Activated T-cell treated with anti-CD3 and anti-CD28 coated beads, Interleukin-2, amount 50 U/mL, for 72 hours (primary cell): ENCODE measurements around the gene LSAMP. TPM values are rescaled to one million over a fixed set of nuclear protein-coding genes. Genes with fewer than 3 reads are reported as not detected.

ENCODE experiments used
- ATAC-seq, 2 donors: fragments of 150-1000 bp; cut with Tn5 transposase; replicated peaks in 1 of 2; 2 replicates each; pipeline ENCODE4 v1.10.0; 2021; ENCODE audit warnings: moderate library complexity in 2 of 2, mild to moderate bottlenecking in 1 of 2
- DNase-seq, 2 donors: peaks; one replicate each; pipeline ENCODE4 v3.0.0; 2021 to 2022; ENCODE audit warnings: mixed read lengths in 1 of 2
- H3K27ac Mint-ChIP-seq: one replicate; pipeline ENCODE4 v1.8.0; 2022; ENCODE audit warnings: mild to moderate bottlenecking, moderate library complexity, mixed read lengths
- H3K27me3 Mint-ChIP-seq: one replicate; pipeline ENCODE4 v1.8.0; 2022; ENCODE audit warnings: low read depth, mixed read lengths
- H3K36me3 Mint-ChIP-seq, 2 donors: one replicate each; pipeline ENCODE4 v1.8.0; 2022; ENCODE audit warnings: mixed read lengths in 2 of 2, mild to moderate bottlenecking in 1 of 2; ENCODE audit not compliant: insufficient read depth in 2 of 2
- H3K4me1 Mint-ChIP-seq: one replicate; pipeline ENCODE4 v1.8.0; 2022; ENCODE audit warnings: low read depth, mixed read lengths
- H3K4me3 Mint-ChIP-seq, 2 donors: one replicate each; pipeline ENCODE4 v1.8.0; 2022; ENCODE audit warnings: mild to moderate bottlenecking in 2 of 2, mixed read lengths in 2 of 2, moderate library complexity in 2 of 2
- H3K9me3 Mint-ChIP-seq, 2 donors: one replicate each; pipeline ENCODE4 v1.8.0; 2022; ENCODE audit warnings: mixed read lengths in 2 of 2
- total RNA-seq, 2 donors: library from RNA; stranded (reverse); gene quantifications; one replicate each; pipeline ENCODE4 v1.2.3, GENCODE V29; 2022

The LSAMP gene
- total RNA-seq, 2 donors from 2014 or later: not detected

DNA sequence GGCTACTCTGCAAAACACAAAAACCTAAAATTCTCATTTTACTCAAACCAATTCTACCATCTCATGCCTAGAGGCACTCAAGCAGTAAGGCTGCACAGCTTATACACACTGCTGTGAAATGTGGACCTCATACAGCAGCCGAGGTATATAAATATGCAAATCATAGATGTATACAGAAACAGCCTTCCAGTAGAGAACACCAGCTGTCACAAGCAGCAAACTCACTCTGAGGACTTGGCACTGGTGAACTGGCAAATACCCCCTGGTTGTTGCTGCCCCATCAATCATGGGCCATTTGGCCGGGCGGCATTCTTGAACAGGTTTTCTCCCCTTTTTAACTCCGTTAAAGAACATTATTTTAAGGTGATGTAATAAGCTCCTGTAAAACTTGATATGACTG is 378.0 kb downstream of the LSAMP start:
- H3K4me3 Mint-ChIP-seq: no peak overlapping the region
- peaks cover 0 to 2% of the 10 kb centered on the region in 2 donors for H3K9me3 Mint-ChIP-seq
- no peaks in the 10 kb centered on the region for H3K4me1 Mint-ChIP-seq
- no peak overlapping the region for H3K27ac Mint-ChIP-seq
- no peak for ATAC-seq
- DNase-seq: no peak
- no peaks in the 10 kb centered on the region for H3K27me3 Mint-ChIP-seq
- no peaks in the 10 kb centered on the region for H3K36me3 Mint-ChIP-seq

DNA sequence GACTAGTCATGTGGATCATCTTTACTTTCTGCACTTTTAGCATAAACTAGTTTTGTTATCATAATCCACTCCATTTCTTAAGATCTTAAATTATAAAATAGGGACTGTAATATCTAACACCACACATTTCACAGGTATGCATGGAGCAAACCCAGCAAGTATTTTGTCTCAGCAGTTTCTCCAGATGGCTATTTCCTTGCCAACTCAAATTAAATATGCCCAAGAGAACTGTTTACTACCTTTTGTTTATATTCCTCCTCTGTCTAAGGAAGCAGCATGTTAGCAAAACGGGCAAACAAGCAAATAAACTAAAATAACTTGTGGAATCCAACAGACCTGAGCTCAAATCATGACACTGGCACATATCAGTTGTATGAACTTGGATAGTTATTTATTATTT is 379.8 kb downstream of the LSAMP start:
- Mint-ChIP-seq H3K9me3 (peaks cover 0 to 2% of the 10 kb centered on the region in 2 donors), H3K4me1 (no peaks in the 10 kb centered on the region), H3K27me3 (no peaks in the 10 kb centered on the region), H3K27ac (no peak overlapping the region), H3K4me3 (no peak overlapping the region), H3K36me3 (no peaks in the 10 kb centered on the region)
- ATAC-seq (no peak), DNase-seq (no peak)

DNA sequence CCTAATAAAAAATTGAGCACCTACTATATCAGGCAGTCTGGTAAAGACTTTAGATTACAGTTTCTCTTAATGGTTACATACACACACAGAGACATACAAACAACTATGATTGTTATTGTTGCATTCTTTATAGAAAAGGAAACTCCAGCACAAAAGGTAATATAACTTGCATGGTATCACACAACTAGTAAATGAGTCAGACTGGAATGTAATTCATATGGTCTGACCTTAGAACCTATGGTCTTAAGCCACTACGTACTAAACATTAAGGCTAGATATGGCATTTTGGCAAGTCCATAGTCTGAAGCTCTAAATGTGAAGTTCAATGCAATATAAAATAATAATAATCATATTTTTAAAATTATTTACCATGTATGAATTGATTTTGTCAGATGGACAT is 380.6 kb downstream of the LSAMP start:
- H3K4me3 Mint-ChIP-seq: no peak overlapping the region
- no peaks in the 10 kb centered on the region for H3K27me3 Mint-ChIP-seq
- no peak for ATAC-seq
- H3K4me1 Mint-ChIP-seq: no peaks in the 10 kb centered on the region
- DNase-seq: no peak
- peaks cover 0 to 2% of the 10 kb centered on the region in 2 donors for H3K36me3 Mint-ChIP-seq
- H3K27ac Mint-ChIP-seq: no peak overlapping the region
- H3K9me3 Mint-ChIP-seq: peaks cover 2 to 4% of the 10 kb centered on the region in 2 donors

DNA sequence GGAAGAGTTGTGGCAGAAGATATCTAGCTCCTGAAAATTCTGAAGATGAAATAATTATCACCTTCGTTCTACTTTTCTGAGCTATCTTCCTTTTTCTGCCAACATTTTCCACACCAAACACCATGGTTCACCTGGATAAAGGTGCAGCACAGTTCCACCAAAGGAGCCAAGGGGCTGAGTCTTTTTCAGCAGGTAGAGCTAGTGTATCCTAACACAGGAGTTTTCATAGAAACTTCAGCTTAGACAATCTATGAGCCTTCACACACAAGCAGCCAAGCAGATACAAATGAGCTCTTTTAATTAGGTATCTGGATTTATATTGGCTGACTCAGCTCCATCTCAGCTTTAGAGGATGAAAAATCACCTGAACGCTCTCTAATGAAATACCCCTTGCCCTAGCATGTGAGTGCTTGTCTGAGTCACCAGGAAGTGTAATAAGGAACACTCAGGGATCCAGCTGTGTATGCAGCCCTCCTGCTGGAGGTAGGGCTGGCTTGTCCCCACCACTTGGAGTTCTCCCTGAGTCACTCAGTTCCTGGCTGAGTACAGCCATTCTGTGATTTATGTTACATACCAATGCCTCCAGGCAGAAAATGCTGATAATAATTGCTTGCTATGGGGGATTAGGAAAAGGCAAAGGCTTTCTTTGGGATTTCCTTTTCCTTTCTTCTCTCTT is 385.7 kb downstream of the LSAMP start:
- no peak for ATAC-seq

DNA sequence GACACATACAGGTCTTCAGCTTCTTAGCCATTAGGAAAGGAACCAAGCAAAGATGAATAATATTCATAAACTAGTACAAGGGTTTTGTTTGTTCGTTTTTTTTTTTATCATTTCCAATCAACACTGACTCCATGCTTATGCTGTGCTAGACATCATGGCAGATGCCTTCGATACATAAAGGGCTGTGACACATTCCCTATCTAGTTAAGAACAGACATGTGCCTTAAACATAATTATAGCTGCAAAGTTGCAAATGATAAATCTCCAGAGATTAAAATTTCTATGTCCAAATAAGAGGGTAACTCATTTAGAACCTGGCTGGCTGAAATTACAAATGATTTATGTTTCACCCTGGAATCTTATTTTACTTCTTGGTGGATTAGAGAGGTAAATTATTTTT is 386.4 kb downstream of the LSAMP start:
- H3K27ac Mint-ChIP-seq: no peak overlapping the region
- no peak for ATAC-seq
- peaks cover 2% of the 10 kb centered on the region in 2 donors for H3K9me3 Mint-ChIP-seq
- peaks cover 0 to 2% of the 10 kb centered on the region in 2 donors for H3K36me3 Mint-ChIP-seq
- no peaks in the 10 kb centered on the region for H3K27me3 Mint-ChIP-seq
- H3K4me3 Mint-ChIP-seq: no peak overlapping the region
- DNase-seq: no peak
- no peaks in the 10 kb centered on the region for H3K4me1 Mint-ChIP-seq

More for the DNA sequence above, 385.7 kb downstream of the LSAMP start:
- DNase-seq: no peak
- H3K27me3 Mint-ChIP-seq: no peaks in the 10 kb centered on the region
- H3K4me3 Mint-ChIP-seq: no peak overlapping the region
- H3K9me3 Mint-ChIP-seq: peaks cover 2% of the 10 kb centered on the region in 2 donors
- no peak overlapping the region for H3K27ac Mint-ChIP-seq
- no peaks in the 10 kb centered on the region for H3K4me1 Mint-ChIP-seq
- H3K36me3 Mint-ChIP-seq: peaks cover 0 to 2% of the 10 kb centered on the region in 2 donors

DNA sequence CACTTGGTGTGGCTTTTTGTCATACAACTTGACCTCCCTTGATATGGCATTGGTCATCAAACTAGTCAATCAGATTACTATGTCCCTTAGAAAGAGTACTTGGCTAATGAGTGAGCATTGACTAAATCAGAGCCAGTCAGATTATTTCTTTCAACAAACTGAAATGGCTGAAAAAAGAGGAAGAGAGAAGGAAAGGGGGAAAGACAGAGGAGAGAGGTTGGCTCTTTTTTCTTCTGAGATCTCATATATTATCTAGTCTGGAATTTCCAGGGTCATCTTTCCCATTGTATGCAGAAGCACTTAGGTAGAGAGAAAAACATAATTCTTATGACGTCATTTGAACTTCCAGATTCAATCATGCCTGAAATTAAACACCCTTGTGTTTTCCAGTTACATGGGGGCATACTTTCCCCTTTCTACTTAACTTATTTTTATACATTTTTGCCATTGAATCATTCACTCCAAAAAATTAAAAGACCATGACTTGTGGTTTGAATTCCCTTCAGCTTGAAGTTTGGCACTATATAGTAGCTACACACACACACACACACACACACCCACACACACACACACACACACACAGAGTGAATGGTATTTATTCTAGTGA is 387.8 kb downstream of the LSAMP start:
- Mint-ChIP-seq H3K27me3 (no peaks in the 10 kb centered on the region), H3K36me3 (peaks cover 0 to 2% of the 10 kb centered on the region in 2 donors), H3K9me3 (peaks cover 2% of the 10 kb centered on the region in 2 donors), H3K4me1 (no peaks in the 10 kb centered on the region), H3K27ac (no peak overlapping the region), H3K4me3 (no peak overlapping the region)
- no peak for ATAC-seq
- no peak for DNase-seq

DNA sequence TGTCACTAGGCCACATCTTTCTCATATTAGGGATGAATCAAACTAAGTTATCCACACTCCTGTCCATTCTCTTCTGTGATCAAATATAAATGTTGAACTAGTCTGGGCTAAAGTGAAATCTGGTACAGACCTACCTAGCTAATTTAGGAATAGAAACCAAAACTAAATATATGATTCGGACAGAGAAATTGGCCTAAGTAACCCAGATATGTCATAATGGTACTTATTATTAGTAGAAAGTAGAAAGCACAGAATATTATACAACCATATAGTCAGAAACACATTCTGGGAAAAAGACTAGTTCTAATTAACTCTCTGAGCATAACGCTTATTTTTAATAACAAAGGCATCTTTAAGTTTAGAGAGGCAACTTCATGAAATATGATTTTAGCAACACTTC is 389.0 kb downstream of the LSAMP start:
- Mint-ChIP-seq H3K27me3 (no peaks in the 10 kb centered on the region), H3K27ac (no peak overlapping the region), H3K4me3 (no peak overlapping the region), H3K36me3 (peaks cover 0 to 2% of the 10 kb centered on the region in 2 donors), H3K9me3 (peaks cover 2 to 5% of the 10 kb centered on the region in 2 donors), H3K4me1 (no peaks in the 10 kb centered on the region)
- no peak for DNase-seq
- ATAC-seq: no peak

DNA sequence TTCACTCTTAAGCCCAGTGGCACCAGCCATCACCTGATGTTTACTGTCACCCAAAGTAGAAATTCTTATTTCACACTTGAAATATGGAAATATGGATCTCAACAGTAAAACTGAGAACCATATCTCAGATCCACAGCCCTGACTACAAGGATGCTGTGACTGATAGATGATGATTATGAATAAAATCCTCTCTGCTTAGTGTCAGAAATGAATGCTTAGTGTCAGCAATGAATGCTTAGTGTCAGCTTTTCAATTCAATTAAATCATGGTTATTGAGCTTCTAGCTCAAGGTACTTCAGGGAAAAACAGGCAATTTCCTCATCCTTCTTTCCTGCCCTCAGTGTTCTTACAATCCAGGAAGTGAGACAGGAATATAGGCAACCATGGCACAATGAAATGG is 392.3 kb downstream of the LSAMP start:
- H3K9me3 Mint-ChIP-seq: peaks cover 0 to 4% of the 10 kb centered on the region in 2 donors
- H3K36me3 Mint-ChIP-seq: no peaks in the 10 kb centered on the region

DNA sequence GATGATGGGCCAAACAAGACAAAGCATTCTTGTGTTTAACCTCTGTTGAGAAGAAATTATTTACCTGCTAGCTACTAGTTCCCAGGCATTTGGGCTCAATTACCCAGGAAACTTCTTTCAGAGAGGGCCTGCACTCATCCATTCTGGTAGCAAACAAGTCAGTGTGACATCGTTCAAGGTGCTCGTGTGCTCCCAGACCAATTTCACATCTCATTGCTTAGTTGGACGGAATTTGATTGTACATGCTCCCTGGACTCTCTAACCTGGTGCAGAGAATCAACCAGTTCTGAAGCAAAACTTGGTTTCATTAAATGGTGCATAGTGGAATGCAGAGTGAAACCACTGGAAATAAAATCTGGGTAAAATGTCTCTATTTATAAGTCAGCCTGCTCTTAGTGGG is 392.7 kb downstream of the LSAMP start:
- no peaks in the 10 kb centered on the region for H3K27me3 Mint-ChIP-seq
- no peaks in the 10 kb centered on the region for H3K4me1 Mint-ChIP-seq
- H3K27ac Mint-ChIP-seq: no peak overlapping the region
- ATAC-seq (no peak), DNase-seq (no peak)
- no peaks in the 10 kb centered on the region for H3K36me3 Mint-ChIP-seq
- H3K4me3 Mint-ChIP-seq: no peak overlapping the region
- peaks cover 0 to 4% of the 10 kb centered on the region in 2 donors for H3K9me3 Mint-ChIP-seq

More for the DNA sequence above, 392.3 kb downstream of the LSAMP start:
- DNase-seq: no peak
- no peaks in the 10 kb centered on the region for H3K27me3 Mint-ChIP-seq
- no peak overlapping the region for H3K27ac Mint-ChIP-seq
- ATAC-seq: no peak
- no peak overlapping the region for H3K4me3 Mint-ChIP-seq
- no peaks in the 10 kb centered on the region for H3K4me1 Mint-ChIP-seq

DNA sequence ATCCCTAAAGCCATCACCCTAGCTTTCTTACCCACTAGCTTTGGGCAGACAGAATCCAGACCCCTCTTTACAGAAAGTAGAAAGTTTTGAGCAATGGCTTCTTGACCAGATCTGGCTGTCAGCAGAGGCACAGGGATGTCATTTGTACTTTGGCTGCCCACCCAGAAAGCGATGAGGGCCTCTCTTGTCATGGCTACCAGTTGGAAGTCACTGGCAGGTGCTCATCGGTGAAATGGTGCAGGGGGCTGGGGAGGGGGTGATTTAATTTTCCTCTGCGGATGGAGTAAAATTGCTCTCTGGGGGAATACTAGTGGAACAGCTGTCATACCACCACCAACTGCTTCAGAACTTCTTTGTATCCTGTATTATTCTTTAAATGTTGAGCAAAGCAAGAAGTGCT is 393.7 kb downstream of the LSAMP start:
- ATAC-seq (no peak), DNase-seq (no peak)
- Mint-ChIP-seq H3K36me3 (no peaks in the 10 kb centered on the region), H3K4me1 (no peaks in the 10 kb centered on the region), H3K4me3 (no peak overlapping the region), H3K27me3 (no peaks in the 10 kb centered on the region), H3K27ac (no peak overlapping the region), H3K9me3 (peaks cover 0 to 4% of the 10 kb centered on the region in 2 donors)

DNA sequence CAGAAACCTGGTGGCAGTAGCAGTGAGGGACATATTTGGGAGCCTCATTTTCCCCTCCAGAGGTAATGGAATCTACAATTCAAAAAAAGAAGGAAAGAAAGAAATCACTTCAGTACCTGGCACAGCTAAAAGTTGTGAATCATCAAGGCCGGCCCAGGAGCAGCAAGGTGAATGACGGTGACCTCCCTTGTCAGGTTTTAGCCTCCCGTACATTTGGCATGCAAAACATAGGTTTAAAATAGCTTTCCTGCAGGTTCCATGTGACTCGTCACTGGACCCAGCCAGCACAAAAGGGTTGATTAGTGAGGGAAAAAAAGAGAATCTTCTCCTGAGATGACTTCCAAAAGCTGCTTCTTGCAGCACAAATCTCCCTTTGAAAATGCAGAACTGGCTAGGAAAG is 394.2 kb downstream of the LSAMP start:
- Mint-ChIP-seq H3K9me3 (peaks cover 0 to 4% of the 10 kb centered on the region in 2 donors), H3K4me3 (no peak overlapping the region), H3K4me1 (no peaks in the 10 kb centered on the region), H3K27me3 (no peaks in the 10 kb centered on the region), H3K27ac (no peak overlapping the region), H3K36me3 (no peaks in the 10 kb centered on the region)
- ATAC-seq (no peak), DNase-seq (no peak)

DNA sequence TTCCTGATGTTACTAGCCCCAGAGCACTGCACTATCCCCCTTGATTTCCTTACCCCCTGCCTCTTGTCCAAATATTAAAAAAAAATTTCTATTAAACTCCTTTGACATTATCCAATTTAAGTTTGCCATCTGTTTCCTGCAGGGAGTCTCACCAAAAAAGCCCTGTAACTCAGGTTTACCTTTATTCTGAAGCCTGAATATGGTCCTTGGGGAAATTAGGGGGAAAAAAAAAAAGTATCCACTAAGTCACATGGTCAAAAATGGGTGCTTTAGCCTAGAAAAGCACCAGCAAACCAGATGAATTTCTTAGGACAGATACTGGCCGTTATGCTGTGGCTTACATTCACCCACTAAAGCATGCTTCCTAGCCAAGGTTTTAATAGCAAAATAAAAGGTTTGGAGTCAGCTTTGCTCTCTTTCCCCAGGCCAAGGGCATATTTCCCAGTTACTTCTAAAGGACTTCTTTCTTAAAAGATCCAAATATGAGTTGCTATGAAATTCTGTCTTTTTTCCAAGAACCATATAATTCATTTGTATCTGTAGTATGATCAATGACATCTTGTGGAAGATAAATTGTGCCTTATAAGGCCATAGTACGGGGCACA is 394.9 kb downstream of the LSAMP start:
- DNase-seq (no peak), ATAC-seq (no peak)
- Mint-ChIP-seq H3K36me3 (no peaks in the 10 kb centered on the region), H3K9me3 (peaks cover 0 to 4% of the 10 kb centered on the region in 2 donors), H3K27me3 (no peaks in the 10 kb centered on the region), H3K27ac (no peak overlapping the region), H3K4me3 (no peak overlapping the region), H3K4me1 (no peaks in the 10 kb centered on the region)

DNA sequence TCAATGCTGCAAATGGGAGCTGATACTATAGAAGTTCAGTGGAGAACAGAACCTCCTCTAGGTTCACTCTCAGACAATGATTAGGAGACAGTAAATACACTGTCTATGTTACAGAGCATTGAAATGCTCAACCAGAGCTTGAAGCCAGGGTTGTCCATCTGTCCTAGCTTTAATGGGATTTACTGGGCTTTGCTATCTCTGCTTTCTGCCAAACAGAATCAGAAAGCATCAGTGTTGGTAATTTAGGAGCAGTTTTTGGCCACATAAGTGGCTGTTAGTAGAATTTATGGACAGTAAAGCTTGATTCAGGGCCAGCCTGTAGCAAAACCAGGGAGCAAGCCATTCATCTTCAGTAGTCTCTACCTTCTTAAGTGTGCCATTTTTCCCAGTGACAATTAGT is 396.3 kb downstream of the LSAMP start:
- ATAC-seq: no peak
- no peaks in the 10 kb centered on the region for H3K4me1 Mint-ChIP-seq
- H3K9me3 Mint-ChIP-seq: peaks cover 1 to 4% of the 10 kb centered on the region in 2 donors
- no peaks in the 10 kb centered on the region for H3K27me3 Mint-ChIP-seq
- no peak overlapping the region for H3K27ac Mint-ChIP-seq
- no peaks in the 10 kb centered on the region for H3K36me3 Mint-ChIP-seq
- H3K4me3 Mint-ChIP-seq: no peak overlapping the region
- DNase-seq: no peak
